ENCODE data around the gene UBE2V1.

DNA sequence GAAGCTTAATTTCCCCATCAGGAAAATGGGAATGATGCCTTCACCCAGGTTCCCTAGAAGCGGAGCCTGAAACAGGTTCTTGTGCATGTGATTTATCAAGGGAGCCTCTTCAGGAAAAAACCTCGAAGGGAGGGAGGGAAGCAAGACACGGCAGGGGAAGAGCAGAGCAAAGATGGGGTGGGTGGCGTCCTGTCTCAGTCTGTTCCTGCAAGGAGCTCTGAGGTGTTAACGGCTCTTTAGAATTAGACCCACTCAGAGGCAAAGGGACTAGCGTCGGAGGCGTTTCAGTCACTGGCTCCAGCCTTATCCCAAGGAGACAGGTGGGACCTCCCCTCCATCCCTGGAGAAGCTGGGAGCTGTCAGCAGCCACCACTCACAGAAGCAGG is 15.6 kb upstream of the UBE2V1 start:
- no peak for TF ChIP-seq TEAD4 (IDR thresholded peaks at IDR 0.05)
- no peak for TF ChIP-seq TAF1 (IDR thresholded peaks at IDR 0.05; ENCODE audit: low read depth)
- TF ChIP-seq EP300 (IDR thresholded peaks at IDR 0.05; ENCODE audit: borderline replicate concordance): no peak
- TF ChIP-seq EGR1 (IDR thresholded peaks at IDR 0.05): no peak
- no peak for TF ChIP-seq YY1 (IDR thresholded peaks at IDR 0.05; ENCODE audit: low read depth)
- TF ChIP-seq CREB1 (IDR thresholded peaks at IDR 0.05; ENCODE audit: low read depth): no peak
- no peak for TF ChIP-seq RAD21 (IDR thresholded peaks at IDR 0.05; ENCODE audit: low read depth)
- TF ChIP-seq, protein P1, sequence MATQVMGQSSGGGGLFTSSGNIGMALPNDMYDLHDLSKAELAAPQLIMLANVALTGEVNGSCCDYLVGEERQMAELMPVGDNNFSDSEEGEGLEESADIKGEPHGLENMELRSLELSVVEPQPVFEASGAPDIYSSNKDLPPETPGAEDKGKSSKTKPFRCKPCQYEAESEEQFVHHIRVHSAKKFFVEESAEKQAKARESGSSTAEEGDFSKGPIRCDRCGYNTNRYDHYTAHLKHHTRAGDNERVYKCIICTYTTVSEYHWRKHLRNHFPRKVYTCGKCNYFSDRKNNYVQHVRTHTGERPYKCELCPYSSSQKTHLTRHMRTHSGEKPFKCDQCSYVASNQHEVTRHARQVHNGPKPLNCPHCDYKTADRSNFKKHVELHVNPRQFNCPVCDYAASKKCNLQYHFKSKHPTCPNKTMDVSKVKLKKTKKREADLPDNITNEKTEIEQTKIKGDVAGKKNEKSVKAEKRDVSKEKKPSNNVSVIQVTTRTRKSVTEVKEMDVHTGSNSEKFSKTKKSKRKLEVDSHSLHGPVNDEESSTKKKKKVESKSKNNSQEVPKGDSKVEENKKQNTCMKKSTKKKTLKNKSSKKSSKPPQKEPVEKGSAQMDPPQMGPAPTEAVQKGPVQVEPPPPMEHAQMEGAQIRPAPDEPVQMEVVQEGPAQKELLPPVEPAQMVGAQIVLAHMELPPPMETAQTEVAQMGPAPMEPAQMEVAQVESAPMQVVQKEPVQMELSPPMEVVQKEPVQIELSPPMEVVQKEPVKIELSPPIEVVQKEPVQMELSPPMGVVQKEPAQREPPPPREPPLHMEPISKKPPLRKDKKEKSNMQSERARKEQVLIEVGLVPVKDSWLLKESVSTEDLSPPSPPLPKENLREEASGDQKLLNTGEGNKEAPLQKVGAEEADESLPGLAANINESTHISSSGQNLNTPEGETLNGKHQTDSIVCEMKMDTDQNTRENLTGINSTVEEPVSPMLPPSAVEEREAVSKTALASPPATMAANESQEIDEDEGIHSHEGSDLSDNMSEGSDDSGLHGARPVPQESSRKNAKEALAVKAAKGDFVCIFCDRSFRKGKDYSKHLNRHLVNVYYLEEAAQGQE (IDR thresholded peaks at IDR 0.05; ENCODE audit: low read depth): no peak

Measured in Ishikawa (cell line).